Peyer's patch (tissue), 4 donors: ENCODE measurements around the gene ADAMTS16.

Experiments
- CTCF ChIP-seq, 6 experiments: fragments of 450-650 bp in 4 of 6; fragments of 200-600 bp in 2 of 6; sonication (generic) in 1 of 6; IDR thresholded peaks; one replicate each; pipeline ENCODE4 v1.5.1; 2017 to 2019; ENCODE audit warnings: antibody characterized with exemption in 6 of 6, mild to moderate bottlenecking in 3 of 6, moderate library complexity in 1 of 6
- POLR2A ChIP-seq, 2 donors: fragments of 450-650 bp; IDR thresholded peaks; one replicate each; pipeline ENCODE4 v1.5.1; 2017; ENCODE audit warnings: antibody characterized with exemption in 2 of 2, mild to moderate bottlenecking in 2 of 2, moderate library complexity in 2 of 2

- no peak for TF ChIP-seq CTCF (IDR thresholded peaks at IDR 0.05)
- no peak for TF ChIP-seq POLR2A (IDR thresholded peaks at IDR 0.05)
Observed at GRCh38 chr5:5298068-5298633, 158.0 kb downstream of the ADAMTS16 start.
